SK-N-SH (cell line): ENCODE measurements around the gene CCDC107. TPM values are rescaled to one million over a fixed set of nuclear protein-coding genes. Genes with fewer than 3 reads are reported as not detected.

ENCODE experiments used
- CTCF ChIA-PET: fragments of 300-600, 350-600 bp; formaldehyde crosslinking; extraction: SDS; loops from one replicate; lab custom pipeline; 2021; lab: Yijun Ruan, JAX
- POLR2A ChIA-PET: fragments of 350-600 bp; sonication (Branson Sonifier 250); formaldehyde crosslinking; extraction: SDS; loops from one replicate; lab custom pipeline; 2020; ENCODE audit warnings: antibody characterized with exemption, inconsistent platforms; lab: Yijun Ruan, JAX
- DNase-seq: peaks from one replicate; pipeline ENCODE4 v3.0.0; 2012
- H2AFZ ChIP-seq: fragments of 200-600 bp; sonication (generic); 2 replicates; pipeline ENCODE4 v1.8.1; 2016; ENCODE audit warnings: antibody characterized with exemption, mild to moderate bottlenecking, low read depth
- H3F3A ChIP-seq: fragments of 200-600 bp; sonication (generic); replicated peaks from 2 replicates; pipeline ENCODE3; 2016; ENCODE audit warnings: antibody characterized with exemption, mild to moderate bottlenecking; ENCODE audit not compliant: insufficient read depth
- H3K27ac ChIP-seq, 2 experiments: fragments of 200-500 bp in 1 of 2; fragments of 200-600 bp in 1 of 2; sonication (Bioruptor generic) in 1 of 2; sonication (generic), shearing (Covaris generic) in 1 of 2; 2 replicates each; pipeline versions ENCODE4 v1.5.1 to v1.6.1; 2014 to 2016; ENCODE audit warnings: low read depth in 2 of 2, inconsistent platforms in 1 of 2, low read length in 1 of 2, mild to moderate bottlenecking in 1 of 2, mixed read lengths in 1 of 2
- H3K27me3 ChIP-seq: fragments of 200-600 bp; sonication (generic), shearing (Covaris generic); 2 replicates; pipeline ENCODE4 v1.6.1; 2016; ENCODE audit warnings: mixed run types; ENCODE audit not compliant: insufficient read depth
- H3K36me3 ChIP-seq, 2 experiments: fragments of 200-500 bp in 1 of 2; fragments of 200-600 bp in 1 of 2; sonication (Bioruptor generic) in 1 of 2; sonication (generic) in 1 of 2; replicated peaks in 1 of 2; 2 replicates each; pipeline versions ENCODE3 to v1.5.1; 2014 to 2016; ENCODE audit warnings: low read length in 1 of 2, mild to moderate bottlenecking in 1 of 2; ENCODE audit not compliant: insufficient read depth in 2 of 2, control insufficient read depth in 1 of 2
- H3K4me1 ChIP-seq, 2 experiments: fragments of 200-500 bp in 1 of 2; fragments of 200-600 bp in 1 of 2; sonication (Bioruptor generic) in 1 of 2; sonication (generic), shearing (Covaris generic) in 1 of 2; 2 replicates each; pipeline versions ENCODE4 v1.5.1 to v1.6.1; 2014 to 2016; ENCODE audit warnings: low read depth in 1 of 2, low read length in 1 of 2, mixed run types in 1 of 2; ENCODE audit not compliant: insufficient read depth in 2 of 2, control insufficient read depth in 1 of 2
- H3K4me2 ChIP-seq: fragments of 200-600 bp; sonication (generic), shearing (Covaris generic); 2 replicates; pipeline ENCODE4 v1.6.1; 2017; ENCODE audit warnings: mixed run types
- H3K4me3 ChIP-seq, 2 experiments: fragments of 200-500 bp in 1 of 2; fragments of 200-600 bp in 1 of 2; sonication (Bioruptor generic) in 1 of 2; sonication (generic), shearing (Covaris generic) in 1 of 2; 2 replicates each; pipeline versions ENCODE4 v1.5.1 to v1.8.1; 2014 to 2016; ENCODE audit warnings: low read depth in 2 of 2, inconsistent platforms in 1 of 2, low read length in 1 of 2, mild to moderate bottlenecking in 1 of 2, mixed read lengths in 1 of 2, moderate library complexity in 1 of 2
- H3K79me2 ChIP-seq: fragments of 200-600 bp; sonication (generic); 2 replicates; pipeline ENCODE4 v1.8.1; 2017; ENCODE audit warnings: mild to moderate bottlenecking; ENCODE audit not compliant: insufficient read depth
- H3K9ac ChIP-seq: fragments of 200-600 bp; sonication (generic); 2 replicates; pipeline ENCODE4 v1.6.1; 2017; ENCODE audit warnings: mixed run types
- H3K9me2 ChIP-seq: fragments of 200-600 bp; sonication (generic); 2 replicates; pipeline ENCODE4 v1.6.1; 2017; ENCODE audit warnings: mixed run types
- H3K9me3 ChIP-seq: fragments of 200-600 bp; sonication (generic); 2 replicates; pipeline ENCODE4 v1.6.1; 2017; ENCODE audit warnings: mixed run types, mild to moderate bottlenecking, moderate library complexity
- H4K20me1 ChIP-seq: fragments of 200-600 bp; sonication (generic); 2 replicates; pipeline ENCODE4 v1.6.1; 2017; ENCODE audit warnings: mild to moderate bottlenecking, mixed run types; ENCODE audit not compliant: insufficient read depth
- CHD2 ChIP-seq: fragments of 150-350 bp; IDR thresholded peaks from 2 replicates; pipeline ENCODE4 v1.6.1; 2018; ENCODE audit warnings: low read length; ENCODE audit not compliant: partially characterized antibody
- ELF1 ChIP-seq: IDR thresholded peaks from 2 replicates; pipeline ENCODE4 v1.4.0; 2012
- EP300 ChIP-seq, 2 experiments: IDR thresholded peaks; 2 replicates each; pipeline versions ENCODE4 v1.4.0 to v1.6.1; 2012; ENCODE audit warnings: borderline replicate concordance in 1 of 2, low read depth in 1 of 2, low read length in 1 of 2
- FOXJ3 ChIP-seq: sonication (generic); formaldehyde crosslinking; IDR thresholded peaks from 2 replicates; pipeline ENCODE4 v1.5.1; 2020; ENCODE audit warnings: mild to moderate bottlenecking, missing genetic modification reagents
- FOXM1 ChIP-seq: IDR thresholded peaks from 2 replicates; pipeline ENCODE4 v1.4.0; 2012; ENCODE audit warnings: low read depth, mild to moderate bottlenecking
- GATA2 ChIP-seq: sonication (generic); formaldehyde crosslinking; IDR thresholded peaks from 2 replicates; pipeline ENCODE4 v1.5.0; 2020; ENCODE audit warnings: mild to moderate bottlenecking, missing genetic modification reagents
- IRF3 ChIP-seq: fragments of 150-350 bp; IDR thresholded peaks from 2 replicates; pipeline ENCODE4 v1.6.1; 2016; ENCODE audit warnings: mild to moderate bottlenecking, low read depth, low read length
- NRF1 ChIP-seq: IDR thresholded peaks from 2 replicates; pipeline ENCODE4 v1.6.1; 2012; ENCODE audit warnings: low read depth, mild to moderate bottlenecking, low read length
- PBX3 ChIP-seq: IDR thresholded peaks from 2 replicates; pipeline ENCODE4; 2012
- REST ChIP-seq: IDR thresholded peaks from 2 replicates; pipeline ENCODE4 v1.6.1; 2012; ENCODE audit warnings: mild to moderate bottlenecking, low read depth, low read length, moderate library complexity
- SMC3 ChIP-seq: IDR thresholded peaks from 2 replicates; pipeline ENCODE4 v1.6.1; 2012; ENCODE audit warnings: low read depth, low read length, improper control_type of control experiment
- TAF1 ChIP-seq: IDR thresholded peaks from 2 replicates; pipeline ENCODE4 v1.6.1; 2012; ENCODE audit warnings: low read depth, mild to moderate bottlenecking, low read length, moderate library complexity, borderline replicate concordance
- YY1 ChIP-seq: IDR thresholded peaks from 2 replicates; pipeline ENCODE4 v1.4.0; 2012; ENCODE audit warnings: low read depth, mild to moderate bottlenecking
- ZBTB33 ChIP-seq: IDR thresholded peaks from 2 replicates; pipeline ENCODE4 v1.4.0; 2012; ENCODE audit warnings: low read depth, borderline replicate concordance
- WGBS: methylation state at CpG from one replicate; pipeline ENCODE4 v1.1.6; 2017; ENCODE audit warnings: low lambda C conversion rate; 5-methylcytosine and 5-hydroxymethylcytosine counted together
- polyA plus RNA-seq, 3 experiments: library from polyadenylated mRNA; depleted of rRNA; stranded (reverse); fragments of >200 nt; gene quantifications; 2 replicates each; pipeline ENCODE4 v1.2.3, GENCODE V29; 2012

The CCDC107 gene
- polyA plus RNA-seq, 1 of the 3 experiments (the other 2 are of a cell fraction): 22.0 TPM

GRCh38 chr9:35658137-35658967 lies at the start of gene CCDC107 (continued):
- TF ChIP-seq REST (0 out of 2 replicates have a peak, but pooled peaks have one; percentile 41), ZBTB33 (no peak), PBX3 (no peak), SMC3 (no peak; the same call in 1 of the 2 replicates), TAF1 (peak; percentile 81), IRF3 (no peak), YY1 (peak; percentile 84)

- Histone ChIP-seq H4K20me1 (peaks cover 11% of the 10 kb centered on the region), H2AFZ (no peak overlapping the region), H3K4me2 (no peak overlapping the region), H3K9me3 (no peaks in the 10 kb centered on the region), H3K9me2 (no peaks in the 10 kb centered on the region), H3K36me3 (peaks cover 7 to 23% of the 10 kb centered on the region in 2 experiments), H3K79me2 (peaks cover 22% of the 10 kb centered on the region), H3K4me1 (peaks cover 7 to 12% of the 10 kb centered on the region in 2 experiments; a peak in 1 of 4 replicates), H3F3A (peaks cover 7% of the 10 kb centered on the region), H3K4me3 (no peak overlapping the region), H3K27me3 (no peaks in the 10 kb centered on the region), H3K27ac (no peak overlapping the region), H3K9ac (no peak overlapping the region)
- TF ChIP-seq ELF1: no peak
- no peak for TF ChIP-seq GATA2 (CRISPR knock-in tag)
- TF ChIP-seq EP300 (IDR thresholded peaks at IDR 0.05; ENCODE audit: borderline replicate concordance in 1 of 2, low read depth in 1 of 2, low read length in 1 of 2): no peak
- no peak for TF ChIP-seq FOXM1
- no peak for TF ChIP-seq CHD2
- no peak for TF ChIP-seq FOXJ3 (CRISPR knock-in tag)
- TF ChIP-seq NRF1: no peak
- DNase-seq: no peak
- WGBS: 91% methylated on average over 17 of the region's 31 CpGs
- ChIA-PET POLR2A (no interaction called here), CTCF (interaction anchor here (0.8 to 4.1 kb wide), 6 partner anchors 10 to 181 kb away, joined by 3 to 32 read pairs (median 6); partner anchors contain the start of genes ARHGEF39, CCDC107 and RMRP)
These were observed 48.9 kb upstream of the CCDC107 start for GRCh38 chr9:35609001-35609819.
